HepG2 (cell line): ENCODE measurements around the gene MARS1. TPM values are rescaled to one million over a fixed set of nuclear protein-coding genes. Genes with fewer than 3 reads are reported as not detected.

Source experiments
- AKAP8 ChIP-seq: sonication (generic); formaldehyde crosslinking; IDR thresholded peaks from 2 replicates; pipeline ENCODE4 v1.5.1; 2020; ENCODE audit warnings: mild to moderate bottlenecking, missing genetic modification reagents
- ELF1 ChIP-seq: sonication (generic); formaldehyde crosslinking; IDR thresholded peaks from 2 replicates; pipeline ENCODE4 v1.4.0; 2020; ENCODE audit warnings: missing genetic modification reagents
- EP300 ChIP-seq, 3 experiments: sonication (generic) in 1 of 3; formaldehyde crosslinking in 1 of 3; IDR thresholded peaks; 2 replicates each; pipeline versions ENCODE4 v1.5.1 to v1.6.1; 2011 to 2020; ENCODE audit warnings: low read depth in 2 of 3, low read length in 2 of 3, borderline replicate concordance in 1 of 3, improper control_type of control experiment in 1 of 3, mild to moderate bottlenecking in 1 of 3, missing genetic modification reagents in 1 of 3, moderate library complexity in 1 of 3
- ERF ChIP-seq: IDR thresholded peaks from 2 replicates; pipeline ENCODE4 v1.6.1; 2018; ENCODE audit warnings: missing biosample characterization, missing genetic modification reagents
- ETV5 ChIP-seq: IDR thresholded peaks from 2 replicates; pipeline ENCODE4 v1.6.1; 2018; ENCODE audit warnings: missing biosample characterization, missing genetic modification reagents, inconsistent platforms, borderline replicate concordance
- HHEX ChIP-seq: IDR thresholded peaks from 2 replicates; pipeline ENCODE4 v1.6.1; 2016; ENCODE audit warnings: control low read depth
- HMG20B ChIP-seq: conservative IDR thresholded peaks from 2 replicates; pipeline ENCODE4 v1.6.1; 2016; ENCODE audit warnings: missing genetic modification reagents, missing compliant biosample characterization
- KDM1A ChIP-seq: IDR thresholded peaks from 2 replicates; pipeline ENCODE4 v1.6.1; 2016; ENCODE audit warnings: missing compliant biosample characterization
- NR1H2 ChIP-seq: sonication (generic); formaldehyde crosslinking; IDR thresholded peaks from 2 replicates; pipeline ENCODE4 v1.8.1; 2022; ENCODE audit warnings: low read depth, missing genetic modification reagents, borderline replicate concordance
- POGK ChIP-seq: sonication (generic); formaldehyde crosslinking; conservative IDR thresholded peaks from 2 replicates; pipeline ENCODE4 v1.8.0; 2022; ENCODE audit warnings: mild to moderate bottlenecking, moderate library complexity, missing genetic modification reagents
- POLR2AphosphoS2 ChIP-seq: IDR thresholded peaks from 2 replicates; pipeline ENCODE4 v1.6.1; 2011; ENCODE audit warnings: low read depth, low read length, improper control_type of control experiment
- PREB ChIP-seq: sonication (generic); formaldehyde crosslinking; IDR thresholded peaks from 2 replicates; pipeline ENCODE4 v1.4.0; 2020; ENCODE audit warnings: missing genetic modification reagents
- TARDBP ChIP-seq: sonication (generic); formaldehyde crosslinking; IDR thresholded peaks from 2 replicates; pipeline ENCODE4 v1.8.0; 2022; ENCODE audit warnings: mild to moderate bottlenecking, missing genetic modification reagents
- THAP11 ChIP-seq: IDR thresholded peaks from 2 replicates; pipeline ENCODE4 v1.6.1; 2016; ENCODE audit warnings: missing biosample characterization, missing genetic modification reagents
- ZFP36L1 ChIP-seq: sonication (generic); formaldehyde crosslinking; IDR thresholded peaks from 2 replicates; pipeline ENCODE4 v1.8.0; 2022; ENCODE audit warnings: mild to moderate bottlenecking, missing genetic modification reagents, moderate library complexity
- ZFX ChIP-seq: sonication (generic); formaldehyde crosslinking; IDR thresholded peaks from 2 replicates; pipeline ENCODE4 v1.4.0; 2020; ENCODE audit warnings: mild to moderate bottlenecking, low read depth, missing genetic modification reagents, moderate library complexity
- ZNF124 ChIP-seq: sonication (generic); formaldehyde crosslinking; IDR thresholded peaks from 2 replicates; pipeline ENCODE4 v1.4.0; 2020; ENCODE audit warnings: missing genetic modification reagents
- ZNF138 ChIP-seq: sonication (generic); formaldehyde crosslinking; IDR thresholded peaks from 2 replicates; pipeline ENCODE4 v1.5.0; 2020; ENCODE audit warnings: mild to moderate bottlenecking, low read depth, missing genetic modification reagents
- ZNF556 ChIP-seq: sonication (generic); formaldehyde crosslinking; IDR thresholded peaks from 2 replicates; pipeline ENCODE4 v1.4.0; 2020; ENCODE audit warnings: mild to moderate bottlenecking, missing genetic modification reagents, borderline replicate concordance
- ZNF710 ChIP-seq: sonication (generic); formaldehyde crosslinking; IDR thresholded peaks from 2 replicates; pipeline ENCODE4 v1.5.0; 2020; ENCODE audit warnings: mild to moderate bottlenecking, missing genetic modification reagents, borderline replicate concordance
- ZNF766 ChIP-seq: sonication (generic); formaldehyde crosslinking; IDR thresholded peaks from 2 replicates; pipeline ENCODE4 v1.5.0; 2020; ENCODE audit warnings: missing genetic modification reagents, borderline replicate concordance
- ZNF891 ChIP-seq: sonication (generic); formaldehyde crosslinking; IDR thresholded peaks from 2 replicates; pipeline ENCODE4 v1.5.0; 2020; ENCODE audit warnings: mild to moderate bottlenecking, missing genetic modification reagents
- ZSCAN22 ChIP-seq: sonication (generic); formaldehyde crosslinking; IDR thresholded peaks from 2 replicates; pipeline ENCODE4 v1.4.0; 2020; ENCODE audit warnings: mild to moderate bottlenecking, missing genetic modification reagents
- polyA plus RNA-seq, 8 experiments: library from polyadenylated mRNA; depleted of rRNA in 3 of 8; stranded (reverse) in 7 of 8; unstranded in 1 of 8; fragments of >200 nt; fragmentation: Illumina TruSeq in 4 of 8; extraction: Trizol in 4 of 8; gene quantifications; 2 replicates each; pipeline versions ENCODE4 v1.2.1 to v1.2.3, GENCODE V29; 2011 to 2016; ENCODE audit warnings: low read depth in 4 of 8, missing spikeins in 1 of 8, mixed read lengths in 1 of 8; ENCODE audit not compliant: insufficient read depth in 1 of 8
- total RNA-seq, 5 experiments: library from RNA; depleted of rRNA; stranded (reverse); fragments of >200 nt; fragmentation: Illumina TruSeq; extraction: Trizol; gene quantifications; 2 replicates each; pipeline ENCODE4 v1.2.3, GENCODE V29; 2016; ENCODE audit warnings: low read depth in 1 of 5

The MARS1 gene
- total and polyA plus RNA-seq, 2 of the 13 experiments (the other 11 are each of a cell fraction or from before 2014, with no cell fraction given): 115 to 181 TPM

- no peak for TF ChIP-seq PREB (CRISPR knock-in tag)
- TF ChIP-seq ZNF766 (CRISPR knock-in tag): no peak
- peak; percentile 69 for TF ChIP-seq THAP11
- no peak for TF ChIP-seq POLR2AphosphoS2
- peak; percentile 30; the same call in 1 of the 2 replicates for TF ChIP-seq ZNF891 (CRISPR knock-in tag)
- no peak for TF ChIP-seq ZFP36L1 (CRISPR knock-in tag)
- peak; percentile 87; the same call in 1 of the 2 replicates for TF ChIP-seq ZNF556
- no peak for TF ChIP-seq ZSCAN22
- TF ChIP-seq ELF1 (CRISPR knock-in tag): 0 out of 2 replicates have a peak, but pooled peaks have one; percentile 16
- peak; percentile 66; the same call in 1 of the 2 replicates for TF ChIP-seq POGK (CRISPR knock-in tag)
- TF ChIP-seq ZNF138 (CRISPR knock-in tag): no peak
- TF ChIP-seq TARDBP (CRISPR knock-in tag): peak; percentile 52; the same call in 1 of the 2 replicates
- TF ChIP-seq HMG20B: no peak
- TF ChIP-seq HHEX: no peak
- peak; percentile 78; the same call in 1 of the 2 replicates for TF ChIP-seq ERF (CRISPR knock-in tag)
- no peak for TF ChIP-seq NR1H2
- TF ChIP-seq EP300 (IDR thresholded peaks at IDR 0.05; ENCODE audit: low read depth in 2 of 2, low read length in 2 of 2): peak in 1 of 2 experiments; percentile 70; a peak in 1 of 4 replicates
- peak; percentile 33; the same call in 1 of the 2 replicates for TF ChIP-seq EP300 (CRISPR knock-in tag; IDR thresholded peaks at IDR 0.05; ENCODE audit: borderline replicate concordance)
- no peak for TF ChIP-seq KDM1A
- TF ChIP-seq ZNF124 (CRISPR knock-in tag): no peak
- TF ChIP-seq ZFX (CRISPR knock-in tag): peak; percentile 41
- 0 out of 2 replicates have a peak, but pooled peaks have one; percentile 9 for TF ChIP-seq ETV5
- TF ChIP-seq ZNF710 (CRISPR knock-in tag): peak; percentile 67; the same call in 1 of the 2 replicates
- no peak; the same call in 1 of the 2 replicates for TF ChIP-seq AKAP8 (CRISPR knock-in tag)
Observed at GRCh38 chr12:57522011-57522886, 34.4 kb downstream of the MARS1 start, which contains the start of gene MBD6 (continued).
